Superior temporal gyrus (tissue), 1 donor: ENCODE data around the gene NHERF2.
A peak's percentile ranks its signal among the peaks of the same experiment; 100 is the strongest.

Source experiments
- DNase-seq: peaks from one replicate; pipeline ENCODE4 v3.0.0-alpha.2; 2016; ENCODE audit errors: extremely low spot score

Gene NHERF2

DNA sequence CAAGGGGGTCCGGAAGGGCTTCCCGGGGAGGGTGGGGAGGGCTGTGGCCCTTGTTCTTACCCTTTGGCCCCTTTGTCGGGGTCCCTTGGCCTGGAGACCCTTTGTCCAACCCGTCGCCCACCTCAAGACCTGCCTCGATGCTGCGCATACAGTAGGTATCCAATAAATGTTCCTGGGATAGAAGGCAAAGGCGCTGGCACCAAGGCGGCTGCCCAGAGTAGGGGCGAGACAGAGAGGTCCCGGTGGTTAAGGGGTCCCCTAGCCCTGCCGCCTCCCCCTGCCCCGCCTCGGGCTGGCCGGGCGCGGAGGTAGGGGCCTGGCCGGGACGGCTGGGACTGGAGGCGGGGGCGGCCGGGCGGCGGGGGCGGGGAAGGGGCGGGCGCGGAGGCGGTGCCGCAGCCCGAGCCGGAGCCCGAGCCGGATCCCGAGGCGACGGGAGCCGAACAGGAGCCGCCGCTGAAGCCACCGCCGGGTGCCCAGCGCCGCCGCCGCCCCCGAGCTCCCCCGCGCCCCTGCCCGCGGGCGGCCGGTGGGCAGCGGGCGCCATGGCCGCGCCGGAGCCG lies at the start of gene NHERF2:
NHERF2 (plus strand) TSS at position 442 of the 563 bp plus-strand sequence; CDS start at position 546, 104 bp downstream.
- DNase-seq, result no peak

DNA sequence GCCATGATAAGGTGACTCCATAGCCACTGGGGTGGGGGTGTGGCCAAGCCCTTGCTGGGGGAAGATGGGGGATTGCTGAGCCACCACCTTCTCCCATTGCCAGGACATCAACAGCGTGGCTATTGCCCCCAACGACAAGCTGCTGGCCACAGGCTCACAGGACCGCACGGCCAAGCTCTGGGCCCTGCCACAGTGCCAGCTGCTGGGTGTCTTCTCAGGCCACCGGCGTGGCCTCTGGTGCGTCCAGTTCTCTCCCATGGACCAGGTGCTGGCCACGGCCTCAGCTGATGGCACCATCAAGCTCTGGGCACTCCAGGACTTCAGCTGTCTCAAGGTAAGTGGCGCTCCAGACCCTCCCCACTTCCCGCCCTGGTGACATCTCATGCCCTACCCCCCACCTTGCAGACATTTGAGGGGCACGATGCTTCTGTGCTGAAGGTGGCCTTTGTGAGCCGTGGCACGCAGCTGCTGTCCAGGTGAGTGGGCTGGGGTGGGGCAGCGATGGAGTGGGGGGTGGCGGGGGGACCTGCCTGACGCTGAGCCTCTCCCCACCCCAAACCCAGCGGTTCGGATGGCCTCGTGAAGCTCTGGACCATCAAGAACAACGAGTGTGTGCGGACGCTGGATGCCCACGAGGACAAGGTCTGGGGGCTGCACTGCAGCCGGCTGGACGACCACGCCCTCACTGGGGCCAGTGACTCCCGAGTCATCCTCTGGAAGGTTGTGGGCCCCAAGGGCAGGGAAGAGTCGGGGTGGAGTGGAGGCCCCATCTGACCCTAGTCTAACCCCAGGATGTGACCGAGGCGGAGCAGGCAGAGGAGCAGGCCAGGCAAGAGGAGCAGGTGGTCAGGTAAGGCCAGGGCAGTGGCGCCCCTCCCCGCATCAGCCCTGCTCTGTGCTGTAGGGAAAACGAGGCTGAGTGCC lies 49.5 kb upstream of the NHERF2 start:
- DNase-seq, result no peak

DNA sequence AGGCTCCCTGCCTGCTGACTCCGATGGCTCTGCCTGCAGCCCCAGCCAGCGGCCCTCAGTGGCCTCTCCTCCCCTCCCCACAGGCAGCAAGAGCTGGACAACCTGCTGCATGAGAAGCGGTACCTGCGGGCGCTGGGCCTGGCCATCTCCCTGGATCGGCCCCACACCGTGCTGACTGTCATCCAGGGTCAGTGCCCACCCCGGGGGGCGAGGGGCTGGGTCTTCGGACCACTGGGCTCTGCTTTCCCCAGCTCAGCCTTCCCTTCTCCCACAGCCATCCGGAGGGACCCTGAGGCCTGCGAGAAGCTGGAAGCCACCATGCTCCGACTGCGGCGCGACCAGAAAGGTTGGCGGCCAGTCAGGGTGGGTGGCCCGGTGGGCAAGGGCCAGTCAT lies 48.8 kb upstream of the NHERF2 start:
- DNase-seq, result no peak

DNA sequence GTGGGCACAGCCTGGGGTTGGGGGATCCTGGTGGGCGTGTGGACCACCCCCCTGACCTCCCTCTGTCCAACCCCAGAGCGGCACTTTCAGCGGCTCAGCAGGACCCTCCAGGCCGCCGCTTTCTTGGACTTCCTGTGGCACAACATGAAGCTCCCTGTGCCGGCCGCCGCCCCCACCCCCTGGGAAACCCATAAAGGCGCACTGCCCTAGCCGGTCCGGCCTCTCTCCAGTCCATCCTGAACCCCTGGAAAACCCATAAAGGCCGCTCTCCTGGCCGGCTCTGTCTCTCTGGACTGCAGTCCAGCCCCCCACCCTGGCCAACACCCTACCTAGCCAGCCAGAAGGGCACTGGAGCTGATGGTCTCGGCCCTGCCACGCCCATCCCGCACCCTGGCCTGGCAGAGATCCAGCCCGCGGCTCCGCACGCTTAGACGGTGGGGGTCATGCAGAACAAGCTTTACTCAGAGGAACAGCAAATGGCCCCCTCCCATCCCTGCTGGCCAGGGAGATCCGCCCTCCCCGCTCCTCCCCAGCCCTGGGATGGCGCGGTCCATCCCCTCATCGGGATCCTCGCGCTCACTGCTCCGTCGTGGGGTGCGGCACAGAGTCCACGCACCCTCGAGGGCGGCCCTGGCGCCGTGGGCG lies 48.1 kb upstream of the NHERF2 start:
- no peak for DNase-seq

DNA sequence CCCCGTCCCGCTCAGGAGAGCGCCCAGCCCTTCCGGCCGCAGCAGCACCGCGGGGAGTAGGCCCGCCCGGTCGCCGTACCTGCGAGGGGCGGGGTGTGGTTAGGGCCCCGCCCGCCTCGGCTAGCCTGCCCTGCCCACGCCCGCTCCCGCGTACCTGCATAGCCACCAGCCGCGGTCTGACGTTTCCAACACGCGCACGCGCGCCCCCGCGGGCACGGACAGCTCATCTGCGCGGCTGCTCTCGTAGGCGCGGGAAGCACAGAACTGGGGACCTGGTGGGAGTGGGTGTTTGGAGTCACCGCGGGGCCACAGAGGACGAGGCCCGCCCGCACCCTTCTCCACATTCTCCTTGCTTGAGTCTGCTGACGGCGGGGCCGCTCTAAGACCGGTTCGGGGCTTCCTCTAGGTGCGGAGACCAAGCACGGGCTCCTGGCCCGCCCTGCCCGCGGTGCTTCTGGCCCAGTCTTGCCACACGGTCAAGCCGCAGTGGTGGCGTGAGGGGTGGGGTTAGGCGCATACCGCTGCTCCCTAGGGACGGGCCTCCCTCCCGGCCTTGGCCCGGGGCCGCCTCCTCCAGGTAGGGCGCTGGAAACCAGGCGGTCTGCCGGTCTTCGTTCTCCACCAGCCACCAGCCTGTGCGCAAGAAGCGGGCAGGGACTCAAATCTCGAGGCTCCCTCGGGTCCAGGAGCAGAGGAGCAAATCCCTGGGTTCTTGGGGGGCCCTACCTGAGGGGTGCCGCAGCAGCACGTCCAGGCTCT lies 47.3 kb upstream of the NHERF2 start:
- no peak for DNase-seq

DNA sequence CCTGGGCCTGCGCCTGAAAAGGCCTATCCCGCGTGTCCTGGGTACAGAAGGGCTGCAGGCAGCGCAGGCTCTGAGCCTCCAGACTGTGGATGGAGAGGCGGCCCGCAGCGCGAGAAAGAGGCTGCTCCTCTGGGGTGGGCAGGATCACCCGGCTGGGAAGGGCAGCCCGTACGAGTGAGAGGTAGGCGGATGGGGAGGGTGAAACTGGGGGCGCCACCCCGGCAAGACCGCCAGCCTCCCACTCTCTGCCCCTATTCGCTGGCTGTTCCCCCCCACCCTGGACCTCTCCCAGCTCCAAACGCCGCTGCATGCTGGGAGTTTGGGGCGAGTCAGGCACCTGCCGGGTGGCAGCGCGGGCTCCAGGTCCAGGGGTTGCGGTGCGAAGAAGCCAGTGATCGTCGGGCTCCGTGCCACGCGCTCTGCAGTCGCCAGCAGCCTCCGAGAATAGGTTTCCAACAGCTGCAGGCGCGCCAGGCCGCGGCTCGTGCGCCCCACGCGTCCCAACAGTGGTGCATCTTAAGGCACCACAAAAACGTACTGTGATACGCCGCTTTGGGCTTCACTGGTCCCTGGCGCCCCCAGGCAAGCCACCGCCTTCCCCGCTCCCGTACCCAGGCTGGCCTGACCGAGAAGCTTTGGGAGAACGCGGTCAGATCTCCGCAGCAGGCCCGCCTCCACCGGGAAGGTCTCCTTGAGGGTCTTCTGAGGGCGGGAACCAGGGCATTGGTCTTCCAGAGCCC lies 46.5 kb upstream of the NHERF2 start:
- no peak for DNase-seq

DNA sequence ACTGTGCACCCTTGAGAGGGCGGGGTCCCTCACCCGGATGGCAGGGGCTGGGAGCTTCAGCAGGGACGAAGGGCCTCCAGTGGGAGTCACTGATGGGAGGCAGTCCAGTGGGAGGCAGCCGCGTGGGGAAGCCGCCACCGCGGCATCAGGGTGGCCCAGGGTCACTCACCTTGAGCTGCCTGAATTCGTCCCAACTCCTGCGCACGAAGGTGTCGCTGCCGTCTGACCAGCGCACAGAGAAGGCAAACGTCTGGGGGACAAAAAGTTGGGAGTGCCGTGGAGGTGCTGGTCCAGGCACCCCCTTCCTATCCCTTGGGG lies 46.0 kb upstream of the NHERF2 start:
- DNase-seq, result no peak

DNA sequence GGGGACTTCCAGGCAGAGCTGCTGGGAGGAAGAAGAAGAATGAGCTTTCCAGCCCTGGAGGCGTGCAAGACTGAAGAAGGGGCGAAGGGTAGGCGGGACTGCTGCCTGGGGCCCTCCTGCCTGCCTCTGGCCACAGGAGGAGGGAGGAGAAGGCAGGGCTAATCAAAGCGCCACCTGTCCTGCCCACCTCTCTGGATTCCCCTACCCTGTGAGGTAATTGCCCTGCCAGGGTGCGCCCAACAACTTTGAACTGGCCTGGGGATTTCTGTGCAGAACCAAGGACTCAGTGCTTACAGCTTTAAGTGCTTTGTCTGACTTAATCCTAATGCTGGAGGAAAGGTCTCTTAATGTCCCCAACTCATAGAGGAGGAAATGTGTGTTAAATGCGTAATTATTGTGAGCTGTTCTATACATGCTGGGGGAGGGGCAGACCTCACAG lies 45.3 kb upstream of the NHERF2 start, which contains the start of gene NOXO1:
NOXO1 (minus strand) TSS at position 72 of the 439 bp plus-strand sequence. CDS start 290 bp downstream, outside the sequence.
- DNase-seq, result no peak

DNA sequence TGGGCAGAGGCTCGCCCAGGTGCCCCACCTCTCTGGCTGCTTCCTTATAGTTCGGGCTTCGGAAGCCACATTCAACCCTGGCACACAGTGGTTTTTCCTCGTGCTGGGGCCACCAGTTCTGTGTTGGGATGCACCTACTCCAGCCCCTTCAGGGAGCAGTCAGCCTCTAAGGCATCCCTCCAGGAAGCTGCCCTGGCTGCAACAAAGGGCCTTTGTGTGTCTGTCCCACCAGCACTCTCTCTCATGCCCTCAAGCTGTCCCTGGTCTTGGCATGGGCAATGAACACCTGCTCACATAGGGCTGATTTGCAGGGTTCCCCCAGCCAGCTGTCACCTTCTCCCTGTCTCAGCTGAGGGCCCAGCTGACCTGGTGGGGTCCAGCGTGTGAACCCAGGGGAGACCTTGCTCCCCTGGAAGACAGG lies 44.7 kb upstream of the NHERF2 start:
- DNase-seq, result peak; percentile 48

DNA sequence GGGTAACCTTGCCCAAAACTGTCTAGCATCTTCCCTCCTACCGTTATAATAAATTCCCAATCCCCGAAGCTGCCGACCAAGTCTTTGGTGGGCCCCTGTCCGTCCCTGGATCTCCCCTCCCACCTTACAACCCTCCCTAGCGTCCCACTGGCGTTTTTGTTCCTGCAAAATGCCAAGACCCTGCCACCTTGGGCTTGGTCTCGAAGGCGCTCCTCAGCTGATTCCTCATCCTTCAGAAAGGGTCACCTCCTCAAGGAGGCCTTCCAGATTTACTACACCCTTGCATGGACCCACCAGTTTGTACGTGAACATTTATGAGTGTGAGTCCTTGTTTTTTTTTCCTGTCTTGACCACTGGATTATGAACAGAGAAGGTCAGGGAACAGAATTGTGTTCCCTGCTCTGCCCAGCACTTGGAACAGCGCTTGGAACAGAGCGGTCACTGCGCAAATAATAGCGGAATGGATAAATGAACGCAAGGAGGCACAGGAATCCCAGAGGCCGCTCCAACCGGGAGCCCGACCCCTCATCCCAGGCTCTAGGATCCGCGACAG lies 43.6 kb upstream of the NHERF2 start:
- no peak for DNase-seq

DNA sequence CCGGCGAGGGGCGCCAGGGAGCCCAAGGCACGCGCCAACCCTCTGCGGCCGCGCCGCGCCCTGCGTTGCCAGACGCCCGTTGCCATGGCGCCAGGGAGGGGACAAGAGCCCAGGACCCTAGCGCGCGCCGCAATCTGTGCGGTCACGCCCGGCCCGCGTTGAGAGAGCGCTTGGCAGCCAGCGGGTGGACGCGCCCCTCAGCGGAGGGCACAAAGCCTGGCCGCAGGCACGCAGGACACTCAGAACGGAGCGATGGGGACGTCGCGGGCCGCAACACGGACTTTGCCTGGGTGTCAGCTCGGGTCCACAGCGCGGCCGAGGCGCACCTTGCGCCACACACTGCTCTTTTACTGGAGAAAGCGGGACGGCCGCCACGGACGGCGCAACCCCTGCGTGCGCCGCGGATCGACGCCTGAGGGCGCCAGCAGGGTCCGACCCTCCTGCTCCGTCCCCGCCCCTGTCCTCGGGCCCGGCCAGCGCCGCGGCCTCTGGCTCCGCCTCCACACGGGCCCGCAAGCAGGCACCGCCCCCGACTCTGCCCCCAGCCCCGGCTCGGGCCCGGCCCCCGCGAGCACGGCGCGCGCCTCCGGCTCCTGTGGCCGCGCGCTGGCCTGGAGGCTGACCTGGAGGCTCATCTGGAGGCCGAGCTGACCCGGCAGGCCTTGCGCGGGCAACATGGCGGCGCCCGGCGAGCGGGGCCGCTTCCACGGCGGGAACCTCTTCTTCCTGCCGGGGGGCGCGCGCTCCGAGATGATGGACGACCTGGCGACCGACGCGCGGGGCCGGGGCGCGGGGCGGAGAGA lies 43.0 kb upstream of the NHERF2 start, which contains the start of gene GFER:
GFER (plus strand) TSS at position 650 of the 803 bp plus-strand sequence; CDS start at position 676, 26 bp downstream.
- DNase-seq, result peak; percentile 80

DNA sequence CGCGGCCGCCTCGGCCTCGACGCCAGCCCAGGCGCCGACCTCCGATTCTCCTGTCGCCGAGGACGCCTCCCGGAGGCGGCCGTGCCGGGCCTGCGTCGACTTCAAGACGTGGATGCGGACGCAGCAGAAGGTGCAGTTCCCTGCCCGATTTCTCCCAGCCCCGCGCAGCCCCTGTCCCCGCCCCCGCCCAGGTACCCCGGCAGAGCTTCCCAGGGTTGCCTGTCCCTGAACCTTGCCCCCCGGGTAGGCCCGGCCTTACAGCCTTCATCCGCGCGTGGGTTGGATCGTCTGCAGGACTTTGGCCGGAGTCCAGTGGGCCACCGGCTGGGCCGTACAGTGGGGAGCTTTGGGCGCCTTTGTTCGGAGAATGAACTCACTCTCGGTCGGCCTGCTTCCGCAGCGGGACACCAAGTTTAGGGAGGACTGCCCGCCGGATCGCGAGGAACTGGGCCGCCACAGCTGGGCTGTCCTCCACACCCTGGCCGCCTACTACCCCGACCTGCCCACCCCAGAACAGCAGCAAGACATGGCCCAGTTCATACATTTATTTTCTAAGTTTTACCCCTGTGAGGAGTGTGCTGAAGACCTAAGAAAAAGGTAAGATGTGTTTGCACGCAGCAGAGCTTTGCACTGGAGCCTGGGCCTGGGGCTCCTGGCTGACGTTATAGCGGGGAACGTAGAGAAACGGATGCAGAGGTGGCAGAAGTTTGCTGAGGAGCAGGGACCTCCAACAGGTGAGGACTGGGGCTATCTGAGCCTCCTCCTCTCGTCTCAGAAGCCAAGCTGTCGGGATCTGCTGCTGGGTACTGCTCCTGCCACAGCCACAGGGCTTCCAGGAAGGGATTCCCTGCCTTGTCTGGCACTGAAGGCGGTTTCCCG lies 42.1 kb upstream of the NHERF2 start:
- no peak for DNase-seq

DNA sequence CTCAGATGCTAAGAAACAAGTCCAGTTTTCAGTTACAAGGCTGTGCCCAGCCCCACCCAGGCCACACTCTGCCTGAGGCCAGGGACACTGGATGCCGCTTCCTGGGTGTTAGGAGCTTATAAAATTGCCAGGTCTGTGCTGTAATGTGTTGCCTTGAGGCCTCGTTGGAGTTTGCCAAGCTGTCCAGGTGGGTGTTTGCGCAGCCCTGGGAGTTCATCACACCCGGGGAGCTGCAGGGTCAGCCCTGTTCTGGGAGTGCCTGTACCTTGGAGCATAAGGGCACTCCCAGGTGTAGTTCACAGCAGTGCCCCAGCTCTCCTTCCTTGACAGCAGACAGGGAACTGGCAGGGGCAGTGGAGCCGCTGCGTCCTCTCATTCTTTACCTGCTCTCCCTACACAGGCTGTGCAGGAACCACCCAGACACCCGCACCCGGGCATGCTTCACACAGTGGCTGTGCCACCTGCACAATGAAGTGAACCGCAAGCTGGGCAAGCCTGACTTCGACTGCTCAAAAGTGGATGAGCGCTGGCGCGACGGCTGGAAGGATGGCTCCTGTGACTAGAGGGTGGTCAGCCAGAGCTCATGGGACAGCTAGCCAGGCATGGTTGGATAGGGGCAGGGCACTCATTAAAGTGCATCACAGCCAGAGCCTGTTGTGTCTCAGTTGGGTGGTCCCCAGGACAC lies 41.1 kb upstream of the NHERF2 start:
- DNase-seq, result no peak

DNA sequence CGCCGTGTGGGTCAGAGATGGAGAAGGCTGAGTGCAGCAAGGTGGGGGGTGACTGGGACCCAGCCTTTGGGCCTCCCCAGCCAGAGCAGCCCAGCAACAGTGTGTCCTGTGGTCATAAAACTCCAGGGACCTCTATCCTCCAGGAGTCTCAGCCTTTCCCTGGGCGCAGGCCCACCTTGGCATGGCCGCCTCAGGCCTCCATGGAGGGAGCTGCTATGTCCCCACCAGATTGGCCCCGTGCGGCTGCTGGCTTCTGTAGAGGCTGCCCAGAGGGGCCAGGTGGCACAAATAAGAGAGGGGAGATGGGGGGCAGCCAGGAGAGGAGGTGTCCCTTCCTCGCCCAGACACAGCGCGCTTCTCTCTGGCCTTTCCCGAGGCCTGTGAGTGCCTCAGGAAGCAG lies 39.5 kb upstream of the NHERF2 start:
- no peak for DNase-seq

DNA sequence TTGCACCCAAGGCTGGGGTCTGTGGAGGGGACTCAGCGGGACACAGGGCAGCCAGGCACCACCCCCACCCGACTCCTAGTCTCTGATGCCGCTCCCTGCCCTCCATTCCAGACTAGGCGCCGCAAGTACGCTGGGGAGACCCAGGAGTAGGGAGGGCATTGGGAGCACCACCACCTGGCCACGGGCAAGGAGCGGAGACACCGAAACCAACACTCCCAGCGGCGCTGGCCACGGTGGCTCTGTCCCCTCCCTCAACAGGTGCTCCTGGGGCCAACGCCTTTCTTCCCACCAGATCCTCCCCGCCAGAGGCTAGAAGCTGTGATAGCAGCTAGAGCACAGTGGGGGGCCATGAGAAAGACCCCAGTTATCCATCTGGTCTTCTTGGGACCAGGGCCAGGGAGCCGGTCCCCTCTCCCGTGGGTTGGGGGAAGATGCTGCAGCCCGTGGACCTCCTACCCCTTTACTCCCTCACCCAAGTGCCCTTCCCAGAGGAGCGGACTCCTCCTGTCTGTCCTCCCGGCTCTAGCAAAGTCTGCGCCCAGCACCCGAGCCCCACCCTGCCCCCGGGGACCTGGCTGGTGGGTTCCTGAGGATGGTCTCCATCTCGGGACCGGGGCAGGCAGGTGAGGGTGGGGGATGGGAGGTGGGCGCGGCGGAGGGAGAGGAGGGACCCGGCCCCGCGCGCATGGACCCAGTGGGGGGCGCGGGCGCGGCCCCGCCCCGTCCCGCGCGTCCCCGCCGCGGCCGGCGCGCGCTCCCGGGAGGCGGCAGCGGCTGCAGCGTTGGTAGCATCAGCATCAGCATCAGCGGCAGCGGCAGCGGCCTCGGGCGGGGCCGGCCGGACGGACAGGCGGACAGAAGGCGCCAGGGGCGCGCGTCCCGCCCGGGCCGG lies 37.2 kb upstream of the NHERF2 start, which contains the start of gene SYNGR3:
SYNGR3 (plus strand) TSS at position 762 of the 892 bp plus-strand sequence. CDS start 133 bp downstream, outside the sequence.
- no peak for DNase-seq

DNA sequence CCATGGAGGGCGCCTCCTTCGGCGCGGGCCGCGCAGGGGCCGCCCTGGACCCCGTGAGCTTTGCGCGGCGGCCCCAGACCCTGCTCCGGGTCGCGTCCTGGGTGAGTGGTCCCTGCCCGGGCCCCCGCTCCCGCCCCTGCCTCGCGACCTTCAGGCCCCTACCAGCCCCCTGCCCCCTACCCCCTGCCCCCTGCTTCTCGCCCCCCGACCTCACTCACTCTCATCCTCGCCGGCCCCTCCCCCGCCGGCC lies 36.7 kb upstream of the NHERF2 start:
- DNase-seq, result no peak

DNA sequence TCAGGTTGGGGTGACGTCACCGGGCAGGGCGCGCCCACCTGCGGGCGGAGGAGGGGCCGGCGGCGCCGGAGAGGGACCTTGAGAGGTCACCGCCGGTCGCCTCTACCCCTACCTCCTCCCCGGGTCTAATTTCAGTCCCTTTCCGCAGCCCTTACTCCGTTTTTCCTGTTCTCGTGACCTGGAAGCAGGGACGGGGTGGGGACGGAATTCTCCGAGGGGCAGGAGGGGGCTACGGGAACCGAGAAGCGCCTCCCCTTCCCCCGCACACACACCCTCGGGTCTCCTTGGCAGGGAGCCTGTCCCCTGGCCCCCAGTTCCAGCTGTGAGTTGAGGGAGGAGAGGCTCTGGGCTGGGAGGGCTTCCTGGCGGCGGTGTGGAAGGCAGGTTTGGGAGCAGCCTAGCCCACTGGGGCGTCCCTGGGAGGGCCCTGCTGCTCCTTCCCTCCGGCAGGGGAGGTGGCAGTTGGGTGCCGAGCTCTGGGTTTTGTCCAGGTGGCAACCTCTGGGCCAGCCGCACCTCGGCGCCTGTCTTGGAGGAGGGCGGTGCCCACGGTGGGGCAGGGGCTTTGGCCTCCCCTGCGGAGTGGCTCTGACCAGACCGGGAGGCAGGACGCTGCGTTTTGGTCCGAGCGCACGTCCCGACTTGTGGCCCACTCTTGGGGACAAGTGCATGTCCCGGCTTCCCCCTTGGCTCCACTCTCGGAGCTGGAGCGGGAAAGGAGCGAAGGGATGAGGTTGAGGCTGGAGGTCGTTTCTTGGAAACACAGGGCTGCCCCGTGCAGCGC lies 36.2 kb upstream of the NHERF2 start:
- no peak for DNase-seq
